Activated CD4-positive, CD25-positive, alpha-beta regulatory T cell treated with anti-CD3 and anti-CD28 coated beads, Interleukin-2, amount 50 U/mL, for 16 hours (primary cell): Measurements from ENCODE around the gene UAP1L1.
"Not testable (repeated sequence)": the region's sequence is repeated elsewhere in the genome, so short reads cannot be mapped to it uniquely, and the experiment has no call there.

Experiments used
- DNase-seq: peaks from one replicate; pipeline ENCODE4 v3.0.0-alpha.2; 2020; ENCODE audit warnings: low read depth, low spot score

The UAP1L1 gene

DNA sequence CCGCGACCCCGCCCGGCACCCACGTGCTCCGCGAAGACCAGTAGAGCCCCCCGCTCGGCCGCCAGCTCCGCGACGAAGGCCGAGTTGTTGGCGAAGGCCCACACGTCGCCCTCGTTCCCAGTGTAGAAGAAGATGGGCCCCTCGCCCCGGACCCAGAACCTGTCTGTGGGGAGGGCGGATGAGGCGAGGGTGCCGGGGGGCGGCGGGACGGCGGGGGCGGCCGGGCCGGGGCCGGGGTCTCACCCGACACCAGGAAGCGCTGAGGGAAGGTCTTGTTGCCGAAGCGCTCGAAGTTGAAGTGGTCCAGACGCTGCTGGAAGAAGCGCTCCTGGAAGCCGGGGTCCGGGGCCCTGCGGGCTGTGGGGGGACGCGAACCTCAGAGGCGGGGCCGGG, 36.9 kb downstream of the UAP1L1 start:
- no peak for DNase-seq

DNA sequence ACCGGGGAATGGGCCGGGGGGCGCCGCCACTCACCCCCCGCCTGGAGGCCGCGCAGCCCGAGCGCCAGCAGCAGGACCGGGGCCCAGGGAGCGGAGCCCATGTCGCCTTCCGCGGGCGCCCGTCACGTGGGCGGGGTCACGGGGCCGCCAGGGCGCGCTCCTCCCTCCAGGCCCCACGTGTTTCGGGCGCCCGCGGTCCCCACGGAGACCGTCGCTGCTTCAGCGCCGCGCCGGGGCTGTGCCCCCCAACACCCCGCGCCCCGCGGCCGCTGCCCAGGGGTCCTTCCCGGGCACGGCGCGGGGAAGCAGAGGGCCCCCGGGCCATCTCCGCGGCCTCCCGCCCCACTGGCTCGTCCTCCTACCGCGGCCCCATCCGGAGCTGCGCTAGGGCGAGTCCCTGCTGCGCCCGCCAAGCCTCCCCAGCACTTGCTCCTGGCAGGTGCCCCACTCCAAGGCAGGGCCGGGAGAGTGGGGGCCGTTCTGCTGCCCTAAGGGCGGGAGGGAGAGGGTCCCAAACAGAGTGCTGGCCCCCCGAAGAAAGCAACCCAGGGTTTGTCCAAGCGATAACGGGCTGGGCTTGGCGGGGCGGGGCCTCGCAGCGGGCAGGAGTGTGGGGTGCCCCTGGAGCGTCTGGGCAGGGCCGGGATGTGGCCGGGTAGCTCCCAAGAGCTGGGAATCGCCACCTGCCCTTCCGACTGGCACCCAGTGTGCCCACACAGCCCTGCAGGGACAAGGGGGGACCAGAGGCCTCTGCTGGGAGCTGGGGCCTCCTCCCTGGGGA, 37.5 kb downstream of the UAP1L1 start, which contains the start of gene DPP7:
Gene DPP7 (minus strand): TSS at position 121 of the 781 bp plus-strand sequence. CDS start 20 bp downstream, at position 101.
- peak; percentile 51 for DNase-seq

DNA sequence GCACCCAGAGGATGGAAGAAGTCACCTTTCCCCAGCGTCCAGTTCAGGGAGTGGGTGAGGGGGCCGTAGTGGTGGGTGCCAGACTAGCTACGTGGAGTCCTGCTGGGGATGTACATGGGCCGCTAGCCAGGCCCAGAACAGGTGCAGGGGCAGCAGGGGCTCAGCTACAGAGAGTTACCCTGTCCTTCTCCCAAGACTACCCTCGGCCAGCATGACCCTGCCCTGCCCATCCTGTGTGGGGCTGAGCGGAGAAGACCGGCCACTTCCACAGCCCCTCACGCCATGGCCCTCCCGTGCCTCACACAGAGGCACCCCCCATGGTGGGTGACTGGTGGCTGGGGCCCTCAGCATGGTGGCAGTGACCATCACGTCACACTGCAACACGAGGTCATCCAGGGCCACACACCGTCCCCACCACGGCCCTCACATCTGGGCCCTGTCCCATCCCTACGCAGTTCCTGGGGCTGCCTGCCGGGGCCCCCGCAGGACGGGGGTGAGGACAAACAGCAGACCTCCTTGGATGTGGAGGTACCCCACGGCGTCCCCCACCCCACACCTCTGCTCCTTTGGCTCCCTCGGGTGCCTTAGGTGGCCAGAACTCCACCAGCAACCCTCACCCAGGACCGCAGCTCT, 38.2 kb downstream of the UAP1L1 start:
- DNase-seq: no peak

DNA sequence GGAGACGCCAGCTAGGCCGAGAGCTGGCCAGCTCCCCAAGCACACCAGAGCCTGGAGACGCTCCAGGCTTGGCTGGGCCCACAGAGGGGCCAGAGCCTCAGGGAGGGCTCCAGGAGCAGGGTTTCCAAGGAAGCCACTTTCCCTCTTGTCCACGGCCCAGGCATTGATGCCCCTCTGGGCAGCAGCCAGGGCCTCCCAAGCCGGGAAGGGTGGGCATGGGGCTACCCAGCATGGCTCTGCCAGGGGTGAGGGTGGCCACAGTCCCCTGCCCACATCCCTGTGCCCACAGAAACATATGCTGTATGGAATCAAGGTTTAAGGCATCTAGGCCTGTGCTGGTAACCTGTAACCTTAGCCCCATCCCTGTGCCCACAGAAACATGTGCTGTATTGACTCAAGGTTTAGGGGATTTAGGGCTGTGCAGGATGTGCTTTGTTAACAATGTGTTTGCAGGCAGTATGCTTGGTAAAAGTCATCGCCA, 38.8 kb downstream of the UAP1L1 start:
- DNase-seq: no peak

DNA sequence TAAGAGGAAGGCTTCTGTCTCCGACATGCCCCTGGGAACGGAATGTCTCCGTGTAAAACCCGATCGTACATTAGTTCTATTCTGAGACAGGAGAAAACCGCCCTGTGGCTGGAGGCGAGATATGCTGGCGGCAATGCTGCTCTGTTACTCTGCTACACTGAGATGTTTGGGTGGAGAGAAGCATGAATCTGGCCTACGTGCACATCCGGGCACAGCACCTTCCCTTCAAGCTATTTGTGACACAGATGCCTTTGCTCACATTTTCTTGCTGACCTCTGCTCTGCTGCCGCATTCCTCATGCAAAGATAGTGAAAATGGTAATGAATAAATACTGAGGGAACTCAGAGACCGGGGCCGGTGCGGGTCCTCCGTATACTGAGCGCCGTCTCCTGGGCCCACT, 39.4 kb downstream of the UAP1L1 start:
- no peak for DNase-seq

- no peak for DNase-seq
These were observed 40.0 kb downstream of the UAP1L1 start for GRCh38 chr9:137117269-137117731.

DNA sequence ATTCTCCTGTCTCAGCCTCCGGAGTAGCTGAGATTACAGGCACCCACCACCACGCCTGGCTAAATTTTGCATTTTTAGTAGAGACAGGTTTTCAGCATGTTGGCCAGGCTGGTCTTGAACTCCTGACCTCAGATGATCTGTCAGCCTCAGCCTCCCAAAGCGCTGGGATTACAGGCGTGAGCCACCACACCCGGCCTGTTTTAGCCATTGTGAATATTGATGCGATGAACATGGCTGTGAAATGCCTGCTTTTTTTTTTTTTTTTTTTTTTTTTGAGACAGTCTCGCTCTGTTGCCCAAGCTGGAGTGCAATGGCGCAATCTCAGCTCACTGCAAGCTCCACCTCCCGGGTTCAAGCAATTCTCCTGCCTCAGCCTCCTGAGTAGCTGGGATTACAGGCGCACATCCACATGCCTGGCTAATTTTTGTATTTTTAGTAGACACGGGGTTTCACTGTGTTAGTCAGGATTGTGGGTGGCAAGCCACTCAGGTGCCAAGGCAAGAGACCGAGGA, 40.8 kb downstream of the UAP1L1 start:
- DNase-seq: not testable (repeated sequence)

DNA sequence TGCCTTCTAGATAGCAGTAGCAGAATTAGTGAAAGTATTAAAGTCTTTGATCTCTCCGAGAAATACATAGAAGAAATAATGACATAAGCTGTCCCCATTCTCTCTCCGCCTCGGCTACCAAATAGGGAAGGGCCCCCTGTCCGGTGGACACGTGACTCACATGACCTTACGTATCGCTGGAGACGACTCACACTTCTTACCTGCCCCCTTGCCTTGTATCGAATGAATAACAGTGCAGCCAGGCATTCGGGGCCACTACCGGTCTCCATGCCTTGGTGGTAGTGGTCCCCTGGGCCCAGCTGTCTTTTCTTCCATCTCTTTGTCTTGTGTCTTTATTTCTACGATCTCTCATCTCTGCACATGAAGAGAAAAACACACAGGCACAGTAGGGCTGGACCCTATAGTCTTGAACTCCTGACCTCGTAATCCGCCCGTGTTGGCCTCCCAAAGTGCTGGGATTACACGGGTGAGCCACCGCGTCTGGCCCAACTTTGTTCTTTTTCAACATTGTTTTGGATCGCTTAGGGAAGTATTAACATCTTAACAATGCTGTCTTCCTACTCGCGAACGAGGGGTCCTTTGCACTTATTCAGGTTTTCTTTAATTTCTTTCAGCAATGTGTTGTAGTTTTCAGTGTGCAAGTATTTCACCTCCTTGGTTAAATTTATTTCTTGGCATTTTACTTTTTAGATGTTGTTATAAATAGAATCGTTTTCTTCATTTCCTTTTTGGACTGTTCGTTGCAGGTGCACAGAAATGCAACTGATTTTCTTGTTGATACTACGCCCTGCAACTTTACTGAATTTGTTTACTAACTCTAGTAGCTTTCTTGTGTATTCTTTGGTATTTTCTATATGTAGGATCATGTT, 44.8 kb downstream of the UAP1L1 start:
- not testable (repeated sequence) for DNase-seq

DNA sequence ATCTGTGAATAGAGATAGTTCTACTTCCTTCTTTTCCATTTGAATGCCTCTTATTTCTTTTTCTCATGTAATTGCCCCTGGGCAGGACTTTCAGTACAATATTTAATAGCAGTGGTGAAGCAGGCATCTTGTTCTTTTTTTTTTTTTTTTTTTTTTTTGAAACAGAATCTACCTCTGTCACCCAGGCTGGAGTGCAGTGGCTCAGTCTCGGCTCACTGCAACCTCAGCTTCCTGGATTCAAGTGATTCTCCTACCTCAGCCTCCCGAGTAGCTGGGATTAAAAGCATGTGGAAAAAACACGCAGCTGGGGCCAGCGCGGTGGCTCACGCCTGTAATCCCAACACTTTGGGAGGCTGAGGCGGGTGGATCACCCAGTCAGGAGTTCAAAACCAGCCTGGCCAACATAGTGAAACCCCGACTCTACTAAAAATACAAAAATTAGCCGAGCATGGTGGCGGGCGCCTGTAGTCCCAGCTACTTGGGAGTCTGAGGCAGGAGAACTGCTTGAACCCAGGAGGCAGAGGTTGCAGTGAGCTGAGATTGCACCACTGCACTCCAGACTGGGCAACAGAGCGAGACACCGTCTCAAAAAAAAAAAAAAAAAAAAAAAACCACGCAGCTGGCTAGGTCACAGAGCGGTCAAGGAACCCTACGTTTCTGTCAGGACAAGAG, 45.6 kb downstream of the UAP1L1 start:
- DNase-seq: not testable (repeated sequence)

GRCh38 chr9:137123468-137123837, 46.1 kb downstream of the UAP1L1 start:
- no peak for DNase-seq

- not testable (repeated sequence) for DNase-seq
These were observed 46.7 kb downstream of the UAP1L1 start for GRCh38 chr9:137123952-137124462.

DNA sequence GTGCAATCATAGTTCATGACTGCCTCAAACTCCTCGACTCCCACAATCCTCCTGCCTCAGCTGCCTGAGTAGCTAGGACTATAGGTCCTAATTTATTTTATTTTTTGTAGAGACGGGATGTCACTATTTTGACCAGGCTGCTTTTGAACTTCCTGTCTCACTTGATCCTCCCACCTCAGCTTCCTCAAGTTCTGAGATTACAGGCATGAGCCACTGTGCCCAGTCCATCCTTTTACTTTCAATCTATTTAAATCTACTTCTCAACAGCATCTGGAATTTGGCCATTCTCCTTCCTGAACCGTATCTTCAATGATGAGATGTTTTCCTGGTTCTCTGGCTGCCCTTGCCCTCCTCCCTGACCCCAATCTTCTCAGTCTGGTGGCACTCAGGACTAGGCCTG, 49.5 kb downstream of the UAP1L1 start:
- DNase-seq: no peak

- DNase-seq: no peak
These were observed 50.2 kb downstream of the UAP1L1 start for GRCh38 chr9:137127301-137128157.

DNA sequence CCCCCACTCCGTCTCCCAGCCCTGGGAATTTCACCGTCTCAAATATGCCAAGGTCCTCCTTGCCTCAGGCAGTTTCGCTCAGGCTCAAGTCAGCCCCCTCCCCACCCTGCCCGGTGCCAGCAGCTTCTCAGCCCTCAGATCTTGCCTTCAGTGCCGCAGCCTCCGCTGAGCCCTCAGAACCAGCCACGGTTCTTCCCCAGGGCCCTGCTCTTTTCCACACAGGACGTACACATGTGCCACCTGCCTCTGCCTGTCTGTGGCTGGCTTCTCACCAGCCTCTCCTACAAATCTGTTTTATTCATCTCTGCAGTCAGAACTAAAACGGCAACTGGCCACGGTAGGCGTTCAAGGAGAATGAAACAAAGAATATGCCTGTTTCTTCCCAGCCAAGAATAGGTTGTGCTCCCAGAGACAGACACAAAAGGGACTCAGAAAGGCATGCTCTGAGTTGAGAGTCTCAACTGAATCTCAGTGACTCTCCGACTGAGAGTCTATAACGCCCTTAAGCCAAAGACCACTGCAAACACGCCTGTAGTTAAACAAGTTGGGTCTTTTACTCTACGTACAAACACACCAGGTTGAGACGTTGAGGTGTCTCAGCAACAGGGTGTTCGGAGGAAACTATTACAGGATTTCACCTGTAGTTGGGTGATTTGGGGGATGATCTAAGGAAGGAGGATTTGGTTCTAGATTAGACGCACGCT, 51.0 kb downstream of the UAP1L1 start:
- DNase-seq: no peak

DNA sequence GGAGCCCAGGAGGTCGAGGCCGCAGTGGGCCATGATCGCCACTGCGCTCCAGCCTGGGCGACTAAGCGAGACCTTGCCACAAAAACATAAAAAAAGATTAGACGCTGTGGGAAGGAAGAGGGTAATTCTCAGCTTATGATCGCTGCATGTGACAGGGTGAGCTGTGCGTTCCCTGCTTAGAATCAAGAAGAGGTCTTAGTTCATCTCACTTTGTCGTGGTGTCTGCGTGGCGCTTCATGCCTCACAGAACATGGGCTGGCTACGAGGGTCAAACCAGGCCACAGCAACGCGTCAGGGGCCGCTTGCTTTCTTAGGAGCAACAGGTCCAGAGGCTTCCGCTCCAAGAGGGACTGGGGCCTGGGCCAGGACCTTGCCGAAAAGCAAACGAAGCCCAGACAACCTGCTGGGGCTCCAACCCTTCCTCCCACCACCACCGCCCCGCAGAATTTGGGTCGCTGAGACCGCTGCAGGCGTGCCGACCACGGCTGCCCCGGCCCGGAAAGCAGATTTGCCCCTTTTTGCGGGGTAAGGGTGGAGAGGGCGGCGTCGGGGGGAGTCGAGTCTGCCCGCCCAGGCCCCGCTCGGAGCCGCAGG, 51.6 kb downstream of the UAP1L1 start:
- DNase-seq: no peak

- DNase-seq: peak; percentile 79
These were observed 52.3 kb downstream of the UAP1L1 start for GRCh38 chr9:137129456-137130175.

DNA sequence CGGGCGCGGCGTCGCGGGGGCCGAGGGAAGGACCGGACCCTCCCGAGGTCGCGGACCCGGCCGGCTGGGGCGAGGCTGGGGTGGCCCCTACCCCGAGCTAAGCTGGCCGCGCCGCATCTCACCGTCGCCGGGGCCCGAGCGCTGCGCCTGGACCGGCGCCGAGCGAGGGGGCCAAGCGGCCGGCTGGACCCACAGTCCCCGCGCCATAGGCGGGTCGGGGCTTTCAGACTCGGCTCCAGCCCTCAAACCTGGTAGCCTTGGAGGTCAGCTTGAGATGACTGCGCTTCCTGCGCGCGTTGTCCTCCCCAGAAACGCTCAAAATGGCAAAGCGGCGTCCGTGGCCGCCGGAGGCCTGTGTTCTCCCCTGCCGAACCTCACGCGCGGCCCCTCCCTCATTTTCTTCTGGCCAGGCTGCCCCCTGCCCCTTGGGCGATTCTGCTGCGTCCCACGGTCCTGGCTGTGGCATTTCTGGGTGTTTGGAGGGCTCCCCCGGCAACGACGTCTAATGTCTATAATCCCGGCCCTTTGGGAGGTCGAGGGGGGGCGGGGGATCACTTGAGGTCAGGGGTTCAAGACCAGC, 52.9 kb downstream of the UAP1L1 start:
- DNase-seq: no peak
